IMR-90 (cell line): ENCODE measurements around the gene AFAP1L1.

Experiments
- BHLHE40 ChIP-seq: fragments of 150-350 bp; IDR thresholded peaks from 2 replicates; pipeline ENCODE4 v1.6.1; 2016; ENCODE audit warnings: mild to moderate bottlenecking, low read depth, low read length
- CEBPB ChIP-seq: IDR thresholded peaks from 2 replicates; pipeline ENCODE4 v1.6.1; 2012; ENCODE audit warnings: low read depth, low read length, improper control_type of control experiment
- MAZ ChIP-seq: IDR thresholded peaks from 2 replicates; pipeline ENCODE4 v1.6.1; 2012; ENCODE audit warnings: low read depth, mild to moderate bottlenecking, low read length, improper control_type of control experiment, moderate library complexity, borderline replicate concordance
- MXI1 ChIP-seq: IDR thresholded peaks from 2 replicates; pipeline ENCODE4 v1.6.1; 2012; ENCODE audit warnings: low read depth, mild to moderate bottlenecking, low read length, moderate library complexity, borderline replicate concordance
- NFE2L2 ChIP-seq: fragments of 150-350 bp; IDR thresholded peaks from 2 replicates; pipeline ENCODE4 v1.6.1; 2016; ENCODE audit warnings: low read depth, mild to moderate bottlenecking, low read length
- POLR2A ChIP-seq: IDR thresholded peaks from 2 replicates; pipeline ENCODE4 v1.6.1; 2012; ENCODE audit warnings: mild to moderate bottlenecking, low read depth, low read length
- RAD21 ChIP-seq: IDR thresholded peaks from 2 replicates; pipeline ENCODE4 v1.6.1; 2012; ENCODE audit warnings: low read length, improper control_type of control experiment
- RCOR1 ChIP-seq: IDR thresholded peaks from 2 replicates; pipeline ENCODE4 v1.6.1; 2012; ENCODE audit warnings: mild to moderate bottlenecking, low read length, improper control_type of control experiment; ENCODE audit not compliant: insufficient replicate concordance
- RFX5 ChIP-seq: IDR thresholded peaks from 2 replicates; pipeline ENCODE4 v1.8.0; 2012; ENCODE audit warnings: low read depth, mild to moderate bottlenecking, low read length, moderate library complexity
- TF ChIP-seq, protein P1 (sequence below): conservative IDR thresholded peaks from 2 replicates; pipeline ENCODE4 v1.5.1; 2012; ENCODE audit warnings: mild to moderate bottlenecking, low read depth, low read length, improper control_type of control experiment
- TF ChIP-seq, protein P2 (sequence below): fragments of 150-350 bp; IDR thresholded peaks from 2 replicates; pipeline ENCODE4 v1.6.1; 2017; ENCODE audit warnings: mild to moderate bottlenecking, antibody characterized with exemption, low read length, low read depth

DNA sequence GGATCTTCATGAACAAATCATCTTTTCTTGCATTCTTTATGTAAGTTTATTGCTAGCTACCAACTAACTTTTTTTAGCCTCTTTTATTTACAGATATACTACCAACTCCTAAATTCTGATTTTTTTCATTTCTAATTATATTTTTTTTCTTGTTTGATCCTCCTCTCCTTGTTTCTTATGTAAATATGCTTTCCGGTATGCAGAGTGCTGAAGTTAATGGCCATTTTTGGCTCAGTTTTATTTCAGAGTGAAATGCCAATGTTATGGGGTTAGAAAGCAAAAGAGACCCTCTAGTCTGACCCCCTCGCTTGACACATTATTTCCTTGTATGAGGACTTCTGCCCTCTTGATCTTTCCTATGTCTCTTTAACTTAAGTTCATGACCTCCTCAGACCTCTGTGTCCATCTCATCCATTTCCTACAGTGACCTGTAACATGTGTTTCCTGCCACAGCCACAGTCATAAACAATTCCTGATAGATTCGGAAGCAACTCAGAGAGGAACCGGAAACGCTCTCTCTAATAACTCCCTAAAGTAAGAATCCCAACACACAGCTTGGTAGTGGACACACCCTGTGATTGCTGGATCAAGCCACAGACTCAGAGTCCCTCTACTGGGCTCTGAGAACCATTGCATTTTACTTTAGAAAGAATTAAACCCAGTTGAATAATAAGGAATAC is 42.9 kb upstream of the AFAP1L1 start:
- TF ChIP-seq, protein P1, sequence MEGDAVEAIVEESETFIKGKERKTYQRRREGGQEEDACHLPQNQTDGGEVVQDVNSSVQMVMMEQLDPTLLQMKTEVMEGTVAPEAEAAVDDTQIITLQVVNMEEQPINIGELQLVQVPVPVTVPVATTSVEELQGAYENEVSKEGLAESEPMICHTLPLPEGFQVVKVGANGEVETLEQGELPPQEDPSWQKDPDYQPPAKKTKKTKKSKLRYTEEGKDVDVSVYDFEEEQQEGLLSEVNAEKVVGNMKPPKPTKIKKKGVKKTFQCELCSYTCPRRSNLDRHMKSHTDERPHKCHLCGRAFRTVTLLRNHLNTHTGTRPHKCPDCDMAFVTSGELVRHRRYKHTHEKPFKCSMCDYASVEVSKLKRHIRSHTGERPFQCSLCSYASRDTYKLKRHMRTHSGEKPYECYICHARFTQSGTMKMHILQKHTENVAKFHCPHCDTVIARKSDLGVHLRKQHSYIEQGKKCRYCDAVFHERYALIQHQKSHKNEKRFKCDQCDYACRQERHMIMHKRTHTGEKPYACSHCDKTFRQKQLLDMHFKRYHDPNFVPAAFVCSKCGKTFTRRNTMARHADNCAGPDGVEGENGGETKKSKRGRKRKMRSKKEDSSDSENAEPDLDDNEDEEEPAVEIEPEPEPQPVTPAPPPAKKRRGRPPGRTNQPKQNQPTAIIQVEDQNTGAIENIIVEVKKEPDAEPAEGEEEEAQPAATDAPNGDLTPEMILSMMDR, result peak; percentile 98
- TF ChIP-seq MAZ, result no peak
- peak; percentile 41; the same call in 1 of the 2 replicates for TF ChIP-seq POLR2A
- TF ChIP-seq CEBPB, result no peak
- no peak for TF ChIP-seq NFE2L2
- TF ChIP-seq MXI1, result 0 out of 2 replicates have a peak, but pooled peaks have one; percentile 14
- TF ChIP-seq, protein P2, sequence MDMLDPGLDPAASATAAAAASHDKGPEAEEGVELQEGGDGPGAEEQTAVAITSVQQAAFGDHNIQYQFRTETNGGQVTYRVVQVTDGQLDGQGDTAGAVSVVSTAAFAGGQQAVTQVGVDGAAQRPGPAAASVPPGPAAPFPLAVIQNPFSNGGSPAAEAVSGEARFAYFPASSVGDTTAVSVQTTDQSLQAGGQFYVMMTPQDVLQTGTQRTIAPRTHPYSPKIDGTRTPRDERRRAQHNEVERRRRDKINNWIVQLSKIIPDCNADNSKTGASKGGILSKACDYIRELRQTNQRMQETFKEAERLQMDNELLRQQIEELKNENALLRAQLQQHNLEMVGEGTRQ, result no peak
- TF ChIP-seq RAD21, result peak; percentile 99
- TF ChIP-seq BHLHE40, result no peak
- no peak for TF ChIP-seq RCOR1
- TF ChIP-seq RFX5, result no peak
